Psoas muscle (tissue), 8 donors: ENCODE results near the gene RIPOR2. TPM values are rescaled to one million over a fixed set of nuclear protein-coding genes. Genes with fewer than 3 reads are reported as not detected.
A peak's percentile ranks its signal among the peaks of the same experiment; 100 is the strongest.

Source experiments
- ATAC-seq, 4 donors: fragments of 200-7000 bp; cut with Tn5 transposase; one replicate each; pipeline ENCODE4 v1.9.1; 2020; ENCODE audit warnings: moderate library complexity in 3 of 4, mild to moderate bottlenecking in 2 of 4
- DNase-seq, 2 donors: peaks; one replicate each; pipeline ENCODE4 v3.0.0-alpha.2; 2020
- H3K27ac ChIP-seq: fragments of 200-600 bp; one replicate; pipeline ENCODE4 v1.8.0; 2022
- H3K27me3 ChIP-seq, 3 donors: fragments of 200-600 bp in 1 of 3; one replicate each; pipeline versions ENCODE4 v1.6.1 to v1.8.0; 2013 to 2022; ENCODE audit warnings: low read length in 2 of 3, mild to moderate bottlenecking in 2 of 3, moderate library complexity in 1 of 3; ENCODE audit not compliant: insufficient read depth in 3 of 3
- H3K36me3 ChIP-seq, 2 donors: fragments of 200-600 bp in 1 of 2; one replicate each; pipeline versions ENCODE4 v1.6.1 to v1.8.0; 2013 to 2022; ENCODE audit warnings: low read depth in 1 of 2, mild to moderate bottlenecking in 1 of 2, moderate library complexity in 1 of 2; ENCODE audit not compliant: insufficient read depth in 1 of 2
- H3K4me1 ChIP-seq: fragments of 200-600 bp; one replicate; pipeline ENCODE4 v1.8.0; 2022
- H3K4me3 ChIP-seq: fragments of 200-600 bp; one replicate; pipeline ENCODE4 v1.8.0; 2022; ENCODE audit warnings: mild to moderate bottlenecking
- H3K9me3 ChIP-seq: fragments of 200-600 bp; one replicate; pipeline ENCODE4 v1.8.0; 2022
- CTCF ChIP-seq: fragments of 200-600 bp; IDR thresholded peaks from one replicate; pipeline ENCODE4 v1.8.0; 2022; ENCODE audit warnings: antibody characterized with exemption
- WGBS, 3 donors: extraction: QIAGEN DNeasy Blood & Tissue Kit; methylation state at CpG; one replicate each; pipeline versions ENCODE4 v1.1.6 to v1.1.7; 2013; 5-methylcytosine and 5-hydroxymethylcytosine counted together
- intact Hi-C, 2 donors: fragments of 100-400 bp; cut with DNase I; formaldehyde crosslinking; loops; one replicate each; pipeline versions ENCODE4 v1.11.0 to v1.14.2; 2022
- polyA plus RNA-seq, 3 donors: library from polyadenylated mRNA; stranded (reverse); fragments of 200-250 nt; gene quantifications; one replicate each; pipeline ENCODE4 v1.2.3, GENCODE V29; 2013
- total RNA-seq, 4 donors: library from RNA; stranded (reverse); fragmentation: NEBNext Ultra II Directional in 2 of 4; extraction: Animal tissue kit (Norgen Biotek cat#: 25700) in 2 of 4; gene quantifications; one replicate each; pipeline versions ENCODE4 v1.2.1 to v1.2.4, GENCODE V29; 2021 to 2023
- donor health status: healthy with polysubstance abuse.
- donor health status: DM: no; HTN: no; CAD: no; lungs with moderate emphysema.
- donor health status: Bipolar disorder and iron deficiency.
- donor health status: healthy.
- donor health status: DM: yes; HTN: yes; CAD: no.
- donor health status: DM: no; HTN: no; CAD: no.
- donor health status: DM: no; HTN: no; CAD: no.
- donor health status: DM: yes; HTN: yes; CAD: no.

Gene RIPOR2
- total and polyA plus RNA-seq, 7 donors = 1.3 to 13.2 (median 7.1) TPM

- Histone ChIP-seq H3K27me3 (no peaks in the 10 kb centered on the region), H3K4me1 (peaks cover 48% of the 10 kb centered on the region), H3K9me3 (no peaks in the 10 kb centered on the region), H3K27ac (peak overlapping the region; percentile 75), H3K36me3 (no peaks in the 10 kb centered on the region), H3K4me3 (no peak overlapping the region)
- DNase-seq (peak in 1 of 2 donors; percentile 53), ATAC-seq (peak; percentile 86 to 95 (median 90))
- 16 to 30% (median 26%) methylated on average over 1 of the region's 1 CpG for WGBS, 3 donors
- no peak for TF ChIP-seq CTCF
- intact Hi-C loops = no loop called here
Observed at GRCh38 chr6:24902782-24903181, 33.0 kb downstream of the RIPOR2 start.

GRCh38 chr6:24901698-24902328 lies 33.9 kb downstream of the RIPOR2 start:
- ATAC-seq (no peak), DNase-seq (no peak)
- no peaks in the 10 kb centered on the region for H3K9me3 ChIP-seq
- H3K4me1 ChIP-seq = peaks cover 49% of the 10 kb centered on the region
- H3K36me3 ChIP-seq = no peaks in the 10 kb centered on the region
- intact Hi-C loops = no loop called here
- WGBS, 3 donors = 83 to 90% (median 89%) methylated on average over 9 of the region's 9 CpGs
- no peak overlapping the region for H3K4me3 ChIP-seq
- H3K27me3 ChIP-seq = no peaks in the 10 kb centered on the region
- no peak for TF ChIP-seq CTCF
- peak overlapping the region; percentile 75 for H3K27ac ChIP-seq

- Histone ChIP-seq H3K9me3 (no peaks in the 10 kb centered on the region), H3K4me3 (no peak overlapping the region), H3K27ac (peak overlapping the region; percentile 75), H3K36me3 (no peaks in the 10 kb centered on the region), H3K27me3 (no peaks in the 10 kb centered on the region), H3K4me1 (peaks cover 46% of the 10 kb centered on the region)
- intact Hi-C loops = no loop called here
- ATAC-seq (no peak), DNase-seq (no peak)
- no peak for TF ChIP-seq CTCF
- 65 to 69% (median 65%) methylated on average over 6 of the region's 6 CpGs for WGBS, 3 donors
Observed at GRCh38 chr6:24900917-24901697, 34.7 kb downstream of the RIPOR2 start.

- 50 to 65% (median 53%) methylated on average over 6 of the region's 6 CpGs for WGBS, 3 donors
- DNase-seq (no peak), ATAC-seq (no peak)
- H3K9me3 ChIP-seq = no peaks in the 10 kb centered on the region
- no peaks in the 10 kb centered on the region for H3K36me3 ChIP-seq
- no peak overlapping the region for H3K4me3 ChIP-seq
- intact Hi-C loops = no loop called here
- no peak overlapping the region for H3K27ac ChIP-seq
- H3K4me1 ChIP-seq = peaks cover 36% of the 10 kb centered on the region
- TF ChIP-seq CTCF = no peak
- no peaks in the 10 kb centered on the region for H3K27me3 ChIP-seq
Observed at GRCh38 chr6:24899997-24900325, 35.8 kb downstream of the RIPOR2 start.
